GM21381 (cell line): ENCODE data around the gene AMH.

ENCODE experiments used
- ATAC-seq: cut with Tn5 transposase; IDR thresholded peaks from one replicate; pipeline ENCODE4 v1.9.1; 2021; ENCODE audit warnings: mild to moderate bottlenecking, moderate library complexity; ENCODE audit not compliant: unreplicated experiment

AMH gene

GRCh38 chr19:2221250-2221831 is 27.8 kb upstream of the AMH start:
- no peak for ATAC-seq

DNA sequence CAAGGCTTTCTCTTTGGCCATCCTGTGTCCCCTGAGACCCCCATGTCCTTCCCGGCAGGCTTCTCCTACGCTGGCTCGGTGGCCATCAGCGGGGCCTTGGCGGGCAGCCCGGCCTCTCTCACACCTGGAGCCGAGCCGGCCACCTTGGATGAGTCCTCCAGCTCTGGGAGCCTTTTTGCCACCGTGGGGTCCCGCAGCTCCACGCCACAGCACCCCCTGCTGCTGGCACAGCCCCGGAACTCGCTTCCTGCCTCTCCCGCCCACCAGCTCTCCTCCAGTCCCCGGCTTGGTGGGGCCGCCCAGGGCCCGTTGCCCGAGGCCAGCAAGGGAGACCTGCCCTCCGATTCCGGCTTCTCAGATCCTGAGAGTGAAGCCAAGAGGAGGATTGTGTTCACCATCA is 27.2 kb upstream of the AMH start:
- ATAC-seq: no peak

GRCh38 chr19:2223391-2223790 is 25.7 kb upstream of the AMH start:
- no peak for ATAC-seq

GRCh38 chr19:2223959-2224358 is 25.2 kb upstream of the AMH start:
- ATAC-seq: no peak

DNA sequence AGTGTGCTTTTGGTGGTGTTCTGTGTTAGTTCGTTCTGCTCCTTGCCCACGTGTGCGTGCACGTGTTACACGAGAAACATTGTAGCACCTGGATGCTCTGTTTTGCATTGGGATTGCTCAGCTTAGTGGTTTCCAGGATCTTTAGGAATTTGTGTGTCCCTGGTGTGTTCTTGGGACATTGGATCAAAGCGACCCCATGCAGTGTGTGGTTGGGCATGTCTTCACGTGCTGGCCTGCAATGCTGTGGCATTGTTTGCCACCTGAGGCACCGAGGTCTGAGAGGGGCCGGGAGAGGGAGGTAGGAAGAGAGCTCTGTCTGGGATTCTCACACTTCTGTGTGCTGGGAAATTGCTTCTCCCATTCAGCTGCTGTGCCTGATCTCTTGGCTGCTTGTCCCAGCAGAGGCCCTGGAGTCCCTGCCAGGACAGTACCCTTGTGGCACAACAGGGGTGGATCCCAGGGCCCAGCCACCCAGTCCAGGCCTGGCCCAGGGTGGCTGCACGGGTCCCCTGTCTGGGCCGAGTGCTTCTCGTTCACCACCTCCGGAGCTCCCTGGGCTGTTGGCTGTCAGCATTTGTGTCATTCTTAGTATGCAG is 24.3 kb upstream of the AMH start:
- no peak for ATAC-seq

GRCh38 chr19:2225415-2226050 is 23.6 kb upstream of the AMH start:
- ATAC-seq: no peak

GRCh38 chr19:2226051-2226839 is 22.9 kb upstream of the AMH start:
- no peak for ATAC-seq

GRCh38 chr19:2226840-2227360 is 22.2 kb upstream of the AMH start:
- ATAC-seq: no peak

DNA sequence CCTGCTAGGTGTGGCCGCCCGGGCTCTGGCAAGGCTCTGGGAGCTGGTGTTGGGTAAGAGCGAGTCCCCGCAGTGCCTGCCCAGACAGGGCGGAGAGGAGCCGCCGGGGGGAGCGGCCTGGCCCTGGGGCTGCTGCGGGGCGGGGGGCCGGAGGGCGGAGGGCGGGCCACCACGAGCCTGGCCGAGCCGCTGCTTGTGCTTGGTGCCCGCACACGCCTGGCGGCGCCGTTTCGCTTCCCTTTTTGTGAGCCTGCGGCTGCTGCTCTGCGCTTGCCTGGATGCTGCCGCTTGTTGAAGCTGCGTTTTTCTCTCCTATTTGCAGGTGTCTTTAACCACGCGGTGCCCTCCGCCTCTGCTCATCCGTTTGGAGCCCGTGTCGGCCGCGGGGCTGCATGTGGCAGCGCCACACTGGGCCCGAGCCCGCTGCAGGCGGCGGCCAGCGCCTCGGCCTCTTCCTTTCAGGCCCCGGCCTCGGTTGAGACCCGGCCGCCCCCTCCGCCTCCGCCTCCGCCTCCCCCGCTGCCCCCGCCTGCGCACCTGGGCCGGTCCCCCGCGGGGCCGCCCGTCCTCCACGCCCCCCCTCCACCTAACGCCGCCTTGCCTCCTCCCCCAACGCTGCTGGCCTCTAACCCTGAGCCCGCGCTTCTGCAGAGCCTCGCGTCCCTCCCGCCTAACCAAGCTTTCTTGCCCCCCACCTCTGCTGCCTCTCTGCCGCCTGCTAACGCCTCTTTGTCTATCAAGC is 21.5 kb upstream of the AMH start:
- ATAC-seq: no peak

DNA sequence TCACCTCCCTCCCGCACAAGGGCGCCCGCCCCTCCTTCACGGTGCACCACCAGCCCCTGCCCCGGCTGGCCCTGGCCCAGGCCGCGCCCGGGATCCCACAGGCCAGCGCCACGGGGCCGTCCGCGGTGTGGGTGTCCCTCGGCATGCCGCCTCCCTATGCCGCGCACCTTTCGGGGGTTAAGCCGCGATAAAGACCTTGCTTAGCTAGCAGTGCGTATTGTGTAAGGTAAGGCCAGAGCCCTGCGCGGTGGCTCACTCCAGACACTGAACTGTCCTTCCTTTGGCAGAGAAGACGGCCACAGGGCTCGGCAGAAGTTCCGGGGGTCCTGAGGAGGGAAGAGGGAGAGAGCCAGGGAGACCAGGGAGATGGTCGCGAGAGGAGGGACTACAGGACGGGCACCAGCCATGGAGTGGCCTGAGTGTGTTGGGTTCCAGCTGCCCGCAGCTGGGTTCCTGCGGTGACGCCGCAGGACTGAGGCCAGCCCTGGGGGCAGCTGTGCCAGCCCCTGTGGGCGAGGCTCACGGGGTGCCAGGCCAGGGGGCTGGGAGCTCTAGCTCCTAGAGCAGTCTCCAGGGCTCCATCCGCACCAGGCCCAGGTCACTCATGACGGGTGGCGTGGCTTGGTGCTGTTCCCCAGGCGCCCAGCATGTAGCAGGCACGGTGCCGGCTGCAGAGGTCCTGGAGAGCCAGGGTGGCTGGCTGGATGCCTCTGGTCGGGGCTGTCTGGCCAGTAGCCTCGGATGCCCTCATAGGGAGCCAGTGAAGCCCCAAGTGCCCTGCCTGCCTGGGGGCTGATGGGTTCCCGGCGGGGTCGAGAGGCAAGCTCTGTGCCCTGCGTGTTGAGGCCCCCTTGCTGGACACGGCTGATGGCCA is 20.7 kb upstream of the AMH start:
- ATAC-seq: no peak

DNA sequence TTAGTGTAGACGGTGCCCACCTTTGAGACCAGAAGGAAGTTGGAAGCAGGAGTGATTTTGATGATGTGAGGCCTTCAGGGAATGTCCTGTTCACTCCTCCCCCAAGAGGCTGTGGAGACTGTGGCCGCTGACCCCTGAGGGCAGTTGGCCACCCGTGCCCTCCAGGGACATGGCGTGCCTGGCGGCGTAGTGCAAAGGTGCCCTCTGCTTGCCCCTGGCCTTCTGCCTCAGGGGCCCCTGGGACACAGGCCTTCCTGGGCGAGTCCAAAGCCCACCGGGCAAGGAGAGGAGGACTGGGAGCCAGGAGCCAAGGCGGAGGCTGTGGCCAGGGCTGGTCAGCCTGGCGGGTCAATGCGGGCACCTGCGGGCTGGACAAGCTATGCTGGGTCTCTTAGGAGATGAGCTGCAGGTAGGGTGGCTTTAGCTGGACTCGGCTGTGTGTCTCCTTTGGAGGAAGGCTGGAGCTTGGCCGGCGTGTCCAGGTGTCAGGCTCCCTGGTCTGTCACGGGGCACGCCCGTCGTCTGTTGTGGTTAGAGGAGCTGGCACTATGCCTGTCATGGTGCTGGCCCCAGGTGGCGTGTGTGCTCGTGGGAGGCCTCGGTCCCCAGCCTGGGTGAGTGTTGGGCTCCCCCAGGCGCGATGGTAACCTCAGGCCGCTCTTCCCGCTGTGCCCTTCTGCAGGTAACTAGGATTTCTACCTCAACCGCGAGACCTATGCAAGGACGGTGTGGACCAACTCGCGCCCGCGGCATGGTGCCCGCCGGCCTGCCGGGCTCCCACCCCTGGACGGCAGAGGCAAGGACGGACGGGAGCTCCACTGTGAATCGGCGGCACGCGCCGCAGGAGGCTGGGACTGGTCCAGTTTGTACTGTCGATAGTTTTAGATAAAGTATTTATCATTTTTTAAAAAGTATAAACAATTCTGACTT is 19.8 kb upstream of the AMH start:
- no peak for ATAC-seq

- no peak for ATAC-seq
Observed at GRCh38 chr19:2230033-2230531, 19.0 kb upstream of the AMH start.

DNA sequence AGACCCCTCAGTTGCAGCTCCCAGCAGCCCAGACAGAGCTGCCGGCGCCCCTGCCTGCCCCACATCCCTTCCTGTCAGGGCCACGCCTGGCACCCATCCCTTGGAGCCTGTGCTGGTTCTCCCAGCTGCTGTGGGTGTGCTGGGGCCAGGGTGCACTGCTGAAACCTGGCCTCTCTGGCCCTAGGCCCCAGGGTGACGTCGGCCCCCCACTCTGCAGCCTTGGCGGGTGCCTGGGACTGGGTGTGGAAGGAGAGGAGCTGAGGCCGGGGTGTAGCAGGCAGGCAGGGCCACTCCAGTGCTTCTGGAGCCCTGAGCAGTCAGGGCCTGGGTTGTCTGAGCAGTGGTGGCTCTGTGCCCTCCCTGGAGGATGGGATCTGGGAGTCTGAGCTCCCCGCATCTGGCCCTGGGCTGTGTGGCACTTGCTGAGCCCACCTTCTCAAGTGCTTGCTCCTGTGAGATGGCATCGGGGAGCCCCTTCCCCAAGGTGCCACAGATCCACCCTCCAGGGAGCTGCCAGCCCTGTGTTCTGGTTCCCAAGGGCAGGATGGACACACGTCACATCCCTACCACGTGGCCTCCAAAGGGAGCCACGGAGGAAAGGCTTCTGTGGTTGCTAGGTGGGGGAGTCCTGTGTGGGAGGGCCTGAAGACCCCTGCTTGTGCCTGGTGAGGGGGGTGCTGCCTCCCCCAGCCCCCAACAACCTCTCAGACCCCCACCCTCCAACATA is 18.2 kb upstream of the AMH start:
- ATAC-seq: no peak

GRCh38 chr19:2231621-2232221 is 17.4 kb upstream of the AMH start:
- no peak for ATAC-seq

GRCh38 chr19:2232286-2233151 is 16.6 kb upstream of the AMH start:
- ATAC-seq: no peak

DNA sequence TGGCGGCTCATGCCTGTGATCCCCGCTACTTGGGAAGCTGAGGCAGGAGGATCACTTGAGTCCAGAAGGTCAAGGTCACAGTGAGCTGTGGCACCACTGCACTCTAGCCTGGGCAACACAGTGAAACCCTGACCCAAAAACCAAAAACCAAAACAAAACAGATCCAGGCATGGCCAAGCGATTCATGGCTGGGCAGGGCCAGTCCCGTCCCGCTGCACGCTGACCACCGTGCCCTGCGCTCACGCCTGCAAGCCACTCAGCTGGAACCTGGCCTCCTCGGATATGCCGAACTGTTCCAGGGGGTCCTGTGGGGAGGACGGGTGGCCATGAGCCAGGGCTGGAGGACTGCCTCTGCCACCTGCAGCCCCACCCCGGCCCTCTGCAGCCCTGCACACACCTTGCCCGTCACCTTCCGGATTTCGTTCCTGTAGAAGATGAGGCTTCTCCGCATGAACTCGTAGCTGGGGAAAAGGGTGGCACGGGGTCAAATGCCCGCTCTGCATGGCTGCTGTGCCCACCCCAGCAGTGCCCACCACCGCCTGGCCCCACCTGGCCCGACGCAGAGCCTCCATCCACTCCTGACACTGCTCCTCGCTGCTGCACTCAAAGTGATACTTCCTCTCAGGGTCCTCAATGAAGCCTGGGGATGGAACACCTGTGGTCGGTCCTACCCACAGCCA is 15.4 kb upstream of the AMH start:
- no peak for ATAC-seq
